ENCODE data around the gene SPOCK1.

The SPOCK1 gene

GRCh38 chr5:137439645-137440044, 59.5 kb downstream of the SPOCK1 start:
- no peak for DNase-seq

GRCh38 chr5:137438932-137439331, 60.2 kb downstream of the SPOCK1 start:
- DNase-seq, result no peak

GRCh38 chr5:137437774-137438173, 61.4 kb downstream of the SPOCK1 start:
- DNase-seq, result no peak

GRCh38 chr5:137433539-137433938, 65.6 kb downstream of the SPOCK1 start:
- no peak for DNase-seq

- no peak for DNase-seq
Observed at GRCh38 chr5:137432376-137432775, 66.8 kb downstream of the SPOCK1 start.

GRCh38 chr5:137431051-137431450, 68.1 kb downstream of the SPOCK1 start:
- no peak for DNase-seq

GRCh38 chr5:137415231-137415681, 83.9 kb downstream of the SPOCK1 start:
- peak; percentile 80 for DNase-seq

GRCh38 chr5:137414112-137414755, 84.9 kb downstream of the SPOCK1 start:
- DNase-seq, result no peak

- DNase-seq, result no peak
Observed at GRCh38 chr5:137412136-137412535, 87.0 kb downstream of the SPOCK1 start.

- no peak for DNase-seq
Observed at GRCh38 chr5:137410234-137411010, 88.7 kb downstream of the SPOCK1 start.

GRCh38 chr5:137409736-137410135, 89.4 kb downstream of the SPOCK1 start:
- no peak for DNase-seq

GRCh38 chr5:137407090-137407489, 92.0 kb downstream of the SPOCK1 start:
- no peak for DNase-seq

GRCh38 chr5:137405393-137405792, 93.7 kb downstream of the SPOCK1 start:
- DNase-seq, result no peak

- DNase-seq, result no peak
Observed at GRCh38 chr5:137403869-137404268, 95.3 kb downstream of the SPOCK1 start.

GRCh38 chr5:137402436-137403187, 96.5 kb downstream of the SPOCK1 start:
- DNase-seq, result no peak

- no peak for DNase-seq
Observed at GRCh38 chr5:137401946-137402345, 97.2 kb downstream of the SPOCK1 start.

GRCh38 chr5:137400571-137400970, 98.6 kb downstream of the SPOCK1 start:
- no peak for DNase-seq

GRCh38 chr5:137399911-137400310, 99.2 kb downstream of the SPOCK1 start:
- DNase-seq, result no peak

GRCh38 chr5:137398751-137399150, 100.4 kb downstream of the SPOCK1 start:
- DNase-seq, result no peak

GRCh38 chr5:137398154-137398553, 101.0 kb downstream of the SPOCK1 start:
- no peak for DNase-seq

- DNase-seq, result peak; percentile 39
Observed at GRCh38 chr5:137395011-137395755, 103.9 kb downstream of the SPOCK1 start.

- no peak for DNase-seq
Observed at GRCh38 chr5:137394380-137394779, 104.7 kb downstream of the SPOCK1 start.
